ENCODE data around the gene ACTMAP. TPM values are rescaled to one million over a fixed set of nuclear protein-coding genes. Genes with fewer than 3 reads are reported as not detected.

The ACTMAP gene
- total and polyA plus RNA-seq, 2 experiments from 2014 or later: 9.6 to 30.4 TPM

DNA sequence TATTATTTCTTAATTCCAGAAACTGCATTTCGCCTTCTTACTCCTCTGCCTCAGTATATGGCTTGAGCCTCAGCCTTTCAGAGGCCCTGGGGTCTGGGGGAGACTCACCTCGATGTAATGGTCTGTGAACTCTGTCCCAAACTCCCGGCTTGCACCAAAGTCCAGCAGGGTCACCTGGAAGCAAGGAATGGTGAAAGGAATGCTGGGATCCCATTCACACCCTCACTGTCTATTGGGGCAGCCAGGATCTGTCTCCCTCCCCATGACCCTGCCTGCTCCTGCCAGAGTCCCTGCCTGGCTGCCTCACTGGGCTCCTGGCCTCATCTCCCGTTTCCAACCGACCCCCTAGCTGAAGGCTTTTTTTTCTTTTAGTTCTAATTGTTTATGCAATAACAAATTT is 54.4 kb downstream of the ACTMAP start:
- H3K4me1 ChIP-seq (ENCODE audit: low read depth): peaks cover 3% of the 10 kb centered on the region
- no peak overlapping the region for H3K4me3 ChIP-seq
- no peak overlapping the region for H3K27ac ChIP-seq
- H3K27me3 ChIP-seq: no peaks in the 10 kb centered on the region
- TF ChIP-seq, protein P1, sequence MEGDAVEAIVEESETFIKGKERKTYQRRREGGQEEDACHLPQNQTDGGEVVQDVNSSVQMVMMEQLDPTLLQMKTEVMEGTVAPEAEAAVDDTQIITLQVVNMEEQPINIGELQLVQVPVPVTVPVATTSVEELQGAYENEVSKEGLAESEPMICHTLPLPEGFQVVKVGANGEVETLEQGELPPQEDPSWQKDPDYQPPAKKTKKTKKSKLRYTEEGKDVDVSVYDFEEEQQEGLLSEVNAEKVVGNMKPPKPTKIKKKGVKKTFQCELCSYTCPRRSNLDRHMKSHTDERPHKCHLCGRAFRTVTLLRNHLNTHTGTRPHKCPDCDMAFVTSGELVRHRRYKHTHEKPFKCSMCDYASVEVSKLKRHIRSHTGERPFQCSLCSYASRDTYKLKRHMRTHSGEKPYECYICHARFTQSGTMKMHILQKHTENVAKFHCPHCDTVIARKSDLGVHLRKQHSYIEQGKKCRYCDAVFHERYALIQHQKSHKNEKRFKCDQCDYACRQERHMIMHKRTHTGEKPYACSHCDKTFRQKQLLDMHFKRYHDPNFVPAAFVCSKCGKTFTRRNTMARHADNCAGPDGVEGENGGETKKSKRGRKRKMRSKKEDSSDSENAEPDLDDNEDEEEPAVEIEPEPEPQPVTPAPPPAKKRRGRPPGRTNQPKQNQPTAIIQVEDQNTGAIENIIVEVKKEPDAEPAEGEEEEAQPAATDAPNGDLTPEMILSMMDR (IDR thresholded peaks at IDR 0.05; ENCODE audit: low read depth, low read length): no peak
- H3K9me3 ChIP-seq (ENCODE audit: low read depth): no peaks in the 10 kb centered on the region
- H3K36me3 ChIP-seq: peaks cover 4% of the 10 kb centered on the region
- no peak for DNase-seq (ENCODE audit: low read depth in 1 of 2, low spot score in 1 of 2)

DNA sequence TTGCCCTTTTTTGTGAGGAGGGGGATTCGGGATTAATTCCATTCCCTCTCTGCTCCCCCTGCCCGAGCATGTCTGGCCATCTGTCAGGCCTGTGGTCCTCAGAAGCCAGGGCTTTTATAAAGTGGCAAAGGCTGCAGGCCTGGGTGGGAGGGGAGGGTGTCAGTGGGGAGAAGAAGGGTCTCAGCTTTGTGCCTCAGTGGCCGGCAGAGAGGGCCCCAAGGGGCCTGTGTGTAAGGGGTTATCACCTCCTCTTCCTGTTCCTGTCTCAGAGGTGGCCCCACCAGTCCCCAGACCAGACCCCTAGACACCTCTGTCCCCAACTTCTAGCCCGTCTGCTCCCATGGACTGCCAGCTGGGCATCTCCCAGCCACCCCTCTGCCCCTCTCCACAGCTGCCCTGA is 56.4 kb downstream of the ACTMAP start:
- TF ChIP-seq, protein P1 (IDR thresholded peaks at IDR 0.05; ENCODE audit: low read depth, low read length): no peak
- Histone ChIP-seq H3K4me3 (no peak overlapping the region), H3K36me3 (no peaks in the 10 kb centered on the region), H3K9me3 (ENCODE audit: low read depth) (no peaks in the 10 kb centered on the region), H3K27ac (no peak overlapping the region), H3K27me3 (no peaks in the 10 kb centered on the region), H3K4me1 (ENCODE audit: low read depth) (peaks cover 6% of the 10 kb centered on the region)
- DNase-seq (ENCODE audit: low read depth in 1 of 2, low spot score in 1 of 2): no peak

DNA sequence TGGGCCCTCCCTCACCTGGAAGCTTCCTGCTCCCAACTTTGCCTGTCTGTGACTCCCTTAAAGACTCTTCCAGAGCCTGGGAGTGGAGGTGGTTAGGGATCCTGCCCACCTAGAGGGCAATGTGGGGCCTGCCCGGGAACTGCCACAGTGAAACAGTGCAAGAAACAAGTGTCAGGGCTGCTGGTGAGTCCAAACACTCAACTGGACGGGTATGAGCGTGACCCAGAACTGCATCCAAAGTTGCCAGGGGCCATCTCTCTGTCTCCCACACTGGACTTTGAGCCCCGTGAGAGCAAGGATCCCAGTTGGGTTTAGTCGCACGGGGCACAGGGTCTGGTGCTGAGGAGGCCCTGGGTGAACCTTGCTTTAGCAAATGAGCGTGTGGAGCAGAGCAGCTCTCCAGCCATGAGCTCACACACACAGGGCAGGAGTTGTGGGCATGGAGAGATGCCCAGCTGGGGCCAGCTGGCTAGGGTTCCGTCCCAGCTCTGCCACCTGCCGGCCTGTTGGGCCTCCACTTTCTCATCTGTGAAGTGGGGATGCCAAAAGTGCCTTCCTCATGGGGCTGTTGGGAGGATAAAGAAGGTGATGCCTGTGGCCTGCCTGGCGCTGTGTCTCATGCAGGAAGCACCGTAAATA is 57.0 kb downstream of the ACTMAP start:
- no peaks in the 10 kb centered on the region for H3K9me3 ChIP-seq (ENCODE audit: low read depth)
- H3K4me1 ChIP-seq (ENCODE audit: low read depth): peaks cover 6% of the 10 kb centered on the region
- no peaks in the 10 kb centered on the region for H3K36me3 ChIP-seq
- TF ChIP-seq, protein P1 (IDR thresholded peaks at IDR 0.05; ENCODE audit: low read depth, low read length): no peak
- H3K27me3 ChIP-seq: no peaks in the 10 kb centered on the region
- H3K27ac ChIP-seq: no peak overlapping the region
- H3K4me3 ChIP-seq: no peak overlapping the region
- DNase-seq (ENCODE audit: low read depth in 1 of 2, low spot score in 1 of 2): no peak

DNA sequence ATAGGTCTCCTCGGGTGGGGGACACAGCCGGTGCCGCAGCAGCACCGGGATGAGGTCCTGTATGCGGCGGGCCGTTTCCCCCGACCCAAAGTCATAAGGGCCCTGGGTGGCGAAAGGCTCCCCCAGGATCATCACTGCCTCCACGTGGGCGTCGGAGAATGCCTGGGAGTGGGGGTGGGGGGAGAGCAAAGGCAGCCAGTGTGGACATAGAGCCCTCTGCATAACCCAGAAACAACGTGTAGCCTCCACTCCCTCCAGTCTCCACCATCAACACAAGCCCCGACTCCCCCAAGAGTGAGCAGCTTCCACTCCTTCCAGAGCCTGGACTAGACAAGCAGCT is 58.1 kb downstream of the ACTMAP start:
- no peak for DNase-seq (ENCODE audit: low read depth in 1 of 2, low spot score in 1 of 2)
- Histone ChIP-seq H3K4me3 (no peak overlapping the region), H3K9me3 (ENCODE audit: low read depth) (no peaks in the 10 kb centered on the region), H3K4me1 (ENCODE audit: low read depth) (peaks cover 6% of the 10 kb centered on the region), H3K36me3 (no peaks in the 10 kb centered on the region), H3K27ac (no peak overlapping the region), H3K27me3 (no peaks in the 10 kb centered on the region)
- TF ChIP-seq, protein P1 (IDR thresholded peaks at IDR 0.05; ENCODE audit: low read depth, low read length): no peak

DNA sequence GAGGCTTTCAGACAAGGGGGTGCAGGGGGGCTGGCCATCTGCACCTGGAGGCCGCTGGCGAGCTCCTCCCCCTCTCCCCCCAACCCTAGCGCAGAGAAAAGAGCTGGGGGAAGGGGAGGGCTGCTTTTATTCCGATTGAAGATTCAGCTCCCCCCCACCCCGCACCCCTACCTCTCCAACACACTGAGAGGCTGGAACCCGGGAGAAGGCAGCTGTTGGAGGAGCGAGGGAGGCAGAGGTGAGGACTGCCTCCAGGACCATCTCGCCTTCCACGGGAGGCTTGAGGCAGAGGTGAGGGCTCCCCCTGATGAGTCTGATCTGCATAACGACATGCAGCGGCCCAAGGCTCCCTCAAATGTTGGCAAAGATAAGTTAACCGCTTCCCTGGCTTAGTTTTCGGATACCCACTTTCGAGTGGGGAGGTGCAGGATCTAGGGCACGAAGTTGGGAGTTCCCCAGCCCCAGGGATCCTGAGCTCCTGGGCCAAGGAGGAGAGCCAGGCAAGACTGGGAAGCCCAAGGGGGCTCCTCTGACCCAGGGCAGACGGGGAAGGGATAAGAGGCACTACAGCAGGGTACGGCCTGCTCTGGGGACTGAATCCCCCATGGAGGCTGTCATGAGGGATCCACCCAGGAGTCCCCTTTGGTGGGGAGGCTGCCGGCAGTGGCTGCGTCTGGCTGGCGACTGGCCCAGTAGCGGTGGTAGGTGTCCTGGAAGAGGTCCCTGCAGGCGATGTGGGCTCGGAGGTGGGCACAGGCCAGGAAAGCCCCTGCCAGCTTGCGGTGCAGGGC is 58.7 kb downstream of the ACTMAP start:
- H3K27ac ChIP-seq: no peak overlapping the region
- no peaks in the 10 kb centered on the region for H3K36me3 ChIP-seq
- peaks cover 6% of the 10 kb centered on the region for H3K4me1 ChIP-seq (ENCODE audit: low read depth)
- no peaks in the 10 kb centered on the region for H3K9me3 ChIP-seq (ENCODE audit: low read depth)
- no peak overlapping the region for H3K4me3 ChIP-seq
- no peaks in the 10 kb centered on the region for H3K27me3 ChIP-seq
- DNase-seq (ENCODE audit: low read depth in 1 of 2, low spot score in 1 of 2): no peak
- TF ChIP-seq, protein P1 (IDR thresholded peaks at IDR 0.05; ENCODE audit: low read depth, low read length): no peak

Other genes with a start within 250 kb of the ACTMAP start
- gene SHKBP1, start 173.6 kb downstream of the ACTMAP start, total RNA-seq: 53.3 and 63.6 TPM in 2 replicates
- gene SHKBP1, start 173.6 kb downstream of the ACTMAP start, polyA plus RNA-seq: 70.1 and 83.4 TPM in 2 replicates
- 85.3 and 203 TPM in 2 replicates for gene LTBP4, start 149.1 kb downstream of the ACTMAP start, total RNA-seq
- gene LTBP4, start 149.1 kb downstream of the ACTMAP start, polyA plus RNA-seq: 158 and 255 TPM in 2 replicates
- 17.1 and 21.7 TPM in 2 replicates for gene NUMBL, start 59.8 kb downstream of the ACTMAP start, total RNA-seq
- gene NUMBL, start 59.8 kb downstream of the ACTMAP start, polyA plus RNA-seq: 12.6 and 13.8 TPM in 2 replicates
- 82.5 and 90.1 TPM in 2 replicates for gene COQ8B, start 33.6 kb downstream of the ACTMAP start, total RNA-seq
- 62.6 and 90.6 TPM in 2 replicates for gene COQ8B, start 33.6 kb downstream of the ACTMAP start, polyA plus RNA-seq
- 19.1 and 19.4 TPM in 2 replicates for gene ITPKC, start 33.4 kb downstream of the ACTMAP start, total RNA-seq
- gene ITPKC, start 33.4 kb downstream of the ACTMAP start, polyA plus RNA-seq: 12.5 and 15.4 TPM in 2 replicates
- 158 and 230 TPM in 2 replicates for gene SNRPA, start 726 bp upstream of the ACTMAP start, total RNA-seq
- gene SNRPA, start 726 bp upstream of the ACTMAP start, polyA plus RNA-seq: 145 and 155 TPM in 2 replicates
- not detected in 2 replicates for gene MIA, start 25.0 kb upstream of the ACTMAP start, total RNA-seq
- not detected in 2 replicates for gene MIA, start 25.0 kb upstream of the ACTMAP start, polyA plus RNA-seq
- gene RAB4B, start 27.8 kb upstream of the ACTMAP start, total RNA-seq: 15.8 and 21.8 TPM in 2 replicates
- 21.3 and 38.9 TPM in 2 replicates for gene RAB4B, start 27.8 kb upstream of the ACTMAP start, polyA plus RNA-seq
- 99.5 and 109 TPM in 2 replicates for gene EGLN2, start 48.7 kb upstream of the ACTMAP start, total RNA-seq
- 96.4 and 122 TPM in 2 replicates for gene EGLN2, start 48.7 kb upstream of the ACTMAP start, polyA plus RNA-seq
- gene CYP2A6, start 100.0 kb upstream of the ACTMAP start, total RNA-seq: 0.42 TPM in 1 of 2 replicates, not detected in the other
- gene CYP2A6, start 100.0 kb upstream of the ACTMAP start, polyA plus RNA-seq: 0.25 TPM in 1 of 2 replicates, not detected in the other
- gene CYP2A7, start 131.8 kb upstream of the ACTMAP start, total RNA-seq: not detected in 2 replicates
- not detected in 2 replicates for gene CYP2A7, start 131.8 kb upstream of the ACTMAP start, polyA plus RNA-seq
- not detected in 2 replicates for gene CYP2B6, start 240.8 kb upstream of the ACTMAP start, total RNA-seq
- not detected in 2 replicates for gene CYP2B6, start 240.8 kb upstream of the ACTMAP start, polyA plus RNA-seq